Left ventricle myocardium inferior (tissue), 1 donor: ENCODE measurements around the gene POGLUT2. TPM values are rescaled to one million over a fixed set of nuclear protein-coding genes. Genes with fewer than 3 reads are reported as not detected.

Source experiments
- DNase-seq: peaks from one replicate; pipeline ENCODE4 v3.0.0-alpha.2; 2020
- H3K27ac ChIP-seq: fragments of 200-600 bp; replicated peaks from 2 replicates; pipeline ENCODE4 v1.8.0; 2021
- H3K27me3 ChIP-seq: fragments of 200-600 bp; 2 replicates; pipeline ENCODE4 v1.8.0; 2021; ENCODE audit warnings: low read depth
- H3K36me3 ChIP-seq: fragments of 200-600 bp; 2 replicates; pipeline ENCODE4 v1.8.0; 2021
- H3K4me1 ChIP-seq: fragments of 200-600 bp; 2 replicates; pipeline ENCODE4 v1.8.0; 2021
- H3K4me3 ChIP-seq: fragments of 200-600 bp; 2 replicates; pipeline ENCODE4 v1.8.0; 2021; ENCODE audit warnings: mild to moderate bottlenecking, moderate library complexity
- H3K9me3 ChIP-seq: fragments of 200-600 bp; replicated peaks from 2 replicates; pipeline ENCODE4 v1.8.0; 2021
- intact Hi-C: fragments of 100-400 bp; cut with micrococcal nuclease; formaldehyde crosslinking; loops from one replicate; pipeline ENCODE4 v1.11.0; 2022
- total RNA-seq: library from RNA; stranded (reverse); fragmentation: NEBNext Ultra II Directional; extraction: Animal tissue kit (Norgen Biotek cat#: 25700); gene quantifications from one replicate; pipeline ENCODE4 v1.2.1, GENCODE V29; 2021
- TF ChIP-seq, protein P1 (sequence below): fragments of 200-600 bp; IDR thresholded peaks from 2 replicates; pipeline ENCODE4 v1.8.0; 2021; ENCODE audit warnings: antibody characterized with exemption, mild to moderate bottlenecking, borderline replicate concordance
- donor health status: DM: no; HTN: yes; CAD: no; lungs with severe emphysema.

Gene POGLUT2
- total RNA-seq, 1 donor from 2014 or later = 3.4 TPM

DNA sequence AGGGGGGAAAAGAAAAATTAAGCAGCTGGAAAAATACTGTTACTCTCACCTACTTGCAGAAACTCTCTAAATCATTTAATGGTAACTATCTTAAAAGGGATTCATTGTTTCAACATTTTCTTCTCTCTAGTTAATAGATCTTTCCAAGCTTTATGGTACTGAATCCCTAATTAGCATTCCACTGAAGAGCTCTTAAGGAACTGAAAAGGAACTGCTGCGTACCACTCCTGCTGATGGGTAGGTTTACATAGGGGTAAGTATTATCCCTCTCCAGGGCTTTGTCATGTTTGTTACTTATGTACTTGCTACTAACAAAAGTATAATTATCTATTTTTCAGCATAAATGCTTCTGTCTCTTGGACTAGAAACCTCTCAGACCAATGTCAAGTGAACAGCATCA lies 37.7 kb downstream of the POGLUT2 start:
- no peak overlapping the region for H3K27ac ChIP-seq
- intact Hi-C loops = no loop called here
- no peaks in the 10 kb centered on the region for H3K9me3 ChIP-seq
- H3K4me3 ChIP-seq = no peak overlapping the region
- no peaks in the 10 kb centered on the region for H3K27me3 ChIP-seq
- peaks cover 8% of the 10 kb centered on the region for H3K4me1 ChIP-seq
- DNase-seq = no peak
- peaks cover 6% of the 10 kb centered on the region for H3K36me3 ChIP-seq
- TF ChIP-seq, protein P1, sequence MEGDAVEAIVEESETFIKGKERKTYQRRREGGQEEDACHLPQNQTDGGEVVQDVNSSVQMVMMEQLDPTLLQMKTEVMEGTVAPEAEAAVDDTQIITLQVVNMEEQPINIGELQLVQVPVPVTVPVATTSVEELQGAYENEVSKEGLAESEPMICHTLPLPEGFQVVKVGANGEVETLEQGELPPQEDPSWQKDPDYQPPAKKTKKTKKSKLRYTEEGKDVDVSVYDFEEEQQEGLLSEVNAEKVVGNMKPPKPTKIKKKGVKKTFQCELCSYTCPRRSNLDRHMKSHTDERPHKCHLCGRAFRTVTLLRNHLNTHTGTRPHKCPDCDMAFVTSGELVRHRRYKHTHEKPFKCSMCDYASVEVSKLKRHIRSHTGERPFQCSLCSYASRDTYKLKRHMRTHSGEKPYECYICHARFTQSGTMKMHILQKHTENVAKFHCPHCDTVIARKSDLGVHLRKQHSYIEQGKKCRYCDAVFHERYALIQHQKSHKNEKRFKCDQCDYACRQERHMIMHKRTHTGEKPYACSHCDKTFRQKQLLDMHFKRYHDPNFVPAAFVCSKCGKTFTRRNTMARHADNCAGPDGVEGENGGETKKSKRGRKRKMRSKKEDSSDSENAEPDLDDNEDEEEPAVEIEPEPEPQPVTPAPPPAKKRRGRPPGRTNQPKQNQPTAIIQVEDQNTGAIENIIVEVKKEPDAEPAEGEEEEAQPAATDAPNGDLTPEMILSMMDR = no peak

DNA sequence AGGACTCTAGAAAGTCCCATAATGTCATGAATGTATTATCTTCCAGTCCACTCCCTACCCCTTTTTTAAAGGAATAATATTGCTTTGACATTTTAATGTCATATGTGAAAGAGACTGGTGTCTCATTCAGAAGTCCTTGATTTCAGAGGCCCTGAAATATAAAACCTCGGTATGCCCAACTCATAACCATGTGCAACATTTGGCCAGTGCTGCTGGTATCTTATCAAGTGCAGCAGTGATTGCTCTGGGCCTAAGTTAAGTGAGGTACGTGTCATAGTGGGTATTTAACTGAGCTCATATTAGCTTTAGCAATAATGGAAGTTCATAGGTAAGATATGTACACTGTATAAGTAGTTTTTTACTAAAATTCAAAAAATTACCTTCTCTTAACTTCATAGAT lies 39.9 kb downstream of the POGLUT2 start:
- no peak overlapping the region for H3K4me3 ChIP-seq
- H3K27me3 ChIP-seq = no peaks in the 10 kb centered on the region
- H3K27ac ChIP-seq = no peak overlapping the region
- intact Hi-C loops = no loop called here
- DNase-seq = no peak
- H3K4me1 ChIP-seq = peaks cover 8% of the 10 kb centered on the region
- TF ChIP-seq, protein P1 = no peak
- H3K9me3 ChIP-seq = no peaks in the 10 kb centered on the region
- H3K36me3 ChIP-seq = no peaks in the 10 kb centered on the region

DNA sequence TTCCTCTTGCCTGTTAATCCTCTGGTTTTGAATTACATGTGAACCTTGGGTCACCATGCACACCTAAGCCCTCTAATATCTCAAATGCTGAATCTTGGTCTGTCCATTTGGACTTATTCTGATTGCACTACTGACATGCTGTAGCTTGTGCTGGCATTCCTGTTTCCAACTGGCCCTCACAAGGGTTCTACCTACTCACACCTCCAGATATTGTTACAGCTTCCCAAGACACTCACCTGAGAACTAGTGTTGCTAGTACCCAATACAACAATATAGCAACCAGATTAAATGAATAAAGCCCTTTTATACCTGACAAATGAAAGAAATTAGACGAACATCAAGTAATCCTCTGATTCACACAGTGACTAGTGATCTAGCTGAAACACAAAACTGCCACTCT lies 41.8 kb downstream of the POGLUT2 start:
- intact Hi-C loops = no loop called here
- Histone ChIP-seq H3K4me1 (peaks cover 8% of the 10 kb centered on the region), H3K4me3 (no peak overlapping the region), H3K27me3 (no peaks in the 10 kb centered on the region), H3K27ac (no peak overlapping the region), H3K9me3 (peaks cover 14% of the 10 kb centered on the region), H3K36me3 (no peaks in the 10 kb centered on the region)
- DNase-seq = no peak
- TF ChIP-seq, protein P1 = no peak

DNA sequence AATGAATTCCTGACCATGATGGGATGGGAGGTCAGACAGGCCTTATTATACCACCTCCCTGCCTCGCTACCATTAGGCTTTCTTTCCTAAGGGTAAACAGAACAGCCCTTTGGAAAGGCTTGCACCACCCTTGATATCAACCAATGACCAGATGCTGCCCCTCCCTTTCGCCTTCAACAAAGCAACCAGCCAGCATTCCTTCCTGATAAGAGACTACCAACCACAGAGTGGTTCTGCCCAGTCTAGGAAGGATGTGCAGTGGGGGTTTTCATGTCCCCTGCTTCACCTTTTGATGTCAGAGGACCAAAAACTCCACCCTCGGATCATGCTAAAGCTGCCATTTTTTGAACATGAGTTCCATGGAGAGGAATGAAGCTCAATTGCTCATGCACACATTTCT lies 46.9 kb downstream of the POGLUT2 start:
- no peak for DNase-seq
- Histone ChIP-seq H3K4me1 (no peaks in the 10 kb centered on the region), H3K27me3 (no peaks in the 10 kb centered on the region), H3K9me3 (peaks cover 37% of the 10 kb centered on the region), H3K4me3 (no peak overlapping the region), H3K27ac (no peak overlapping the region), H3K36me3 (peaks cover 6% of the 10 kb centered on the region)
- TF ChIP-seq, protein P1 = no peak
- intact Hi-C loops = no loop called here

DNA sequence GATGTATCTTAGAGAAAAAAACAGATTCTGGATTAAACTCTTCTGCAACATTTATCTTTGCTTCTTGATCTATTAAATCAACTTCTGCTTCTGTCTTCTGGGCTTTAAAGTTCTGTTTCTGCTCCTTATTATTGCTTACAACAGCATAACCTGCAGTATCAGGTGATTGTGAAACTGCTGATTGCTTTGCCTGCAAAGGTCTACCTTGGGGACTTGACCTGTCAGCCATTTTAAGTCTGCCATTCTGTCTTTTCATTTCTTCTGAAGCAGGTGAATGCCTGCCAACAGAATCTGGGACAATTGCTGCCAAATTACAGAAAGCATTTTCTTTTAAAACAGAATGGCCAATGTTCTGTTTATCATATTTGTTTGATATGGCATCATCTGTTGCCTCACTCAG lies 56.3 kb downstream of the POGLUT2 start:
- no peak for DNase-seq
- TF ChIP-seq, protein P1 = no peak
- H3K36me3 ChIP-seq = no peaks in the 10 kb centered on the region
- intact Hi-C loops = no loop called here
- H3K9me3 ChIP-seq = peaks cover 95% of the 10 kb centered on the region
- no peak overlapping the region for H3K27ac ChIP-seq
- no peaks in the 10 kb centered on the region for H3K4me1 ChIP-seq
- no peaks in the 10 kb centered on the region for H3K27me3 ChIP-seq
- no peak overlapping the region for H3K4me3 ChIP-seq

DNA sequence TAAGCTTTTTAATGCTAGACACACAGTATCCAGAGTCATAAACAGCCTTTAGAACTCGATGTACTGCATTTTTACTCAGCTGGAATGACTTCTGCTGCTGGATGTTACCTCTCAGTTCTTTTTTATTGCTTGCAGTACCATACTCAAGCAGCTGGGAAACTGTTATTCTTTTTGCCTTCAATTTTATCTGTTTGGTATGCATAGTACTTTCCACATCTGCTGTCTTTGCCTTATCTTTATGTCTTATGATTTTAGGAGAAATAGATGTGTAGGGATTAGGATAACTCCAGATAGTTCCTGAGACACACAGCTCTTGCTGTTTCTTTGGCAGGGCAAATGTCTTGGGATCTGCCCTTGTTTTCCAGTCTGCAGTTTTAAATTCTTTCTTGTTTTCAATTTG lies 56.7 kb downstream of the POGLUT2 start:
- H3K4me1 ChIP-seq = no peaks in the 10 kb centered on the region
- DNase-seq = no peak
- no peak overlapping the region for H3K4me3 ChIP-seq
- H3K27ac ChIP-seq = no peak overlapping the region
- H3K36me3 ChIP-seq = no peaks in the 10 kb centered on the region
- intact Hi-C loops = no loop called here
- TF ChIP-seq, protein P1 = no peak
- H3K9me3 ChIP-seq = peaks cover 95% of the 10 kb centered on the region
- H3K27me3 ChIP-seq = no peaks in the 10 kb centered on the region
